ENCODE data around the gene ZBTB8OS.
"Not testable (repeated sequence)": the region's sequence is repeated elsewhere in the genome, so short reads cannot be mapped to it uniquely, and the experiment has no call there.

The ZBTB8OS gene
- total RNA-seq, result 35.6 to 37.6 reads per million in 2 experiments

- peak; percentile 85 for DNase-seq (ENCODE audit: low read depth)
These were observed at the start of gene ZBTB8OS for GRCh38 chr1:32650248-32650751. ZBTB8OS (minus strand) TSS chr1:32650550; CDS start chr1:32650529, 21 bp downstream.

GRCh38 chr1:32696996-32697395 lies 46.6 kb upstream of the ZBTB8OS start:
- not testable (repeated sequence) for DNase-seq (ENCODE audit: low read depth)

- DNase-seq (ENCODE audit: low read depth), result no peak
These were observed 45.7 kb upstream of the ZBTB8OS start for GRCh38 chr1:32696041-32696440.

- DNase-seq (ENCODE audit: low read depth), result no peak
These were observed 45.0 kb upstream of the ZBTB8OS start for GRCh38 chr1:32695098-32695904.

GRCh38 chr1:32693455-32694174 lies 43.3 kb upstream of the ZBTB8OS start:
- DNase-seq (ENCODE audit: low read depth), result no peak

- DNase-seq (ENCODE audit: low read depth), result no peak
These were observed 36.0 kb upstream of the ZBTB8OS start for GRCh38 chr1:32686387-32686786.

- no peak for DNase-seq (ENCODE audit: low read depth)
These were observed 35.1 kb upstream of the ZBTB8OS start for GRCh38 chr1:32685498-32685897.

- no peak for DNase-seq (ENCODE audit: low read depth)
These were observed 33.9 kb upstream of the ZBTB8OS start for GRCh38 chr1:32684167-32684811.

- no peak for DNase-seq (ENCODE audit: low read depth)
These were observed 33.0 kb upstream of the ZBTB8OS start for GRCh38 chr1:32683397-32683796.

GRCh38 chr1:32681999-32682398 lies 31.6 kb upstream of the ZBTB8OS start:
- DNase-seq (ENCODE audit: low read depth), result no peak

- DNase-seq (ENCODE audit: low read depth), result no peak
These were observed 31.2 kb upstream of the ZBTB8OS start for GRCh38 chr1:32681509-32681908.

GRCh38 chr1:32680642-32681041 lies 30.3 kb upstream of the ZBTB8OS start:
- no peak for DNase-seq (ENCODE audit: low read depth)

- not testable (repeated sequence) for DNase-seq (ENCODE audit: low read depth)
These were observed 29.6 kb upstream of the ZBTB8OS start for GRCh38 chr1:32679993-32680392.

- no peak for DNase-seq (ENCODE audit: low read depth)
These were observed 26.6 kb upstream of the ZBTB8OS start for GRCh38 chr1:32676945-32677344.

GRCh38 chr1:32668716-32669115 lies 18.4 kb upstream of the ZBTB8OS start:
- not testable (repeated sequence) for DNase-seq (ENCODE audit: low read depth)

- no peak for DNase-seq (ENCODE audit: low read depth)
These were observed 16.7 kb upstream of the ZBTB8OS start for GRCh38 chr1:32666901-32667566.

GRCh38 chr1:32665915-32666314 lies 15.6 kb upstream of the ZBTB8OS start:
- DNase-seq (ENCODE audit: low read depth), result no peak

- no peak for DNase-seq (ENCODE audit: low read depth)
These were observed 9.2 kb upstream of the ZBTB8OS start for GRCh38 chr1:32659581-32659980.

GRCh38 chr1:32652244-32652962 lies 2.1 kb upstream of the ZBTB8OS start:
- DNase-seq (ENCODE audit: low read depth), result no peak

GRCh38 chr1:32651461-32652073 lies 1.2 kb upstream of the ZBTB8OS start:
- no peak for DNase-seq (ENCODE audit: low read depth)

All from T follicular helper cell (primary cell).